Heart left ventricle (tissue), 13 donors: ENCODE results near the gene AP1G1.

Source experiments
- POLR2A ChIP-seq, 2 donors: fragments of 450-650 bp; IDR thresholded peaks; one replicate each; pipeline ENCODE4 v1.6.1; 2017; ENCODE audit warnings: antibody characterized with exemption in 2 of 2, mild to moderate bottlenecking in 2 of 2, moderate library complexity in 2 of 2
- TF ChIP-seq, protein P1 (sequence below), 12 donors: fragments of 200-600 bp; sonication (generic) in 4 of 12; IDR thresholded peaks; one replicate each; pipeline versions ENCODE4 v1.5.0 to v1.8.0; 2018 to 2022; ENCODE audit warnings: antibody characterized with exemption in 12 of 12, mild to moderate bottlenecking in 5 of 12
- donor health status: ischemic (EF 13 %, LVEDD 7.1; RV severe dilation, severe dysfunction).
- donor health status: DM: no; HTN: yes; CAD: no.
- donor health status: DM: no; HTN: no; CAD: no.
- donor health status: ischemic (EF 25% LVEDD 6.9; RV normal size, moderate dysfunction).
- donor health status: ischemic (EF 25% LVEDD 5.7; RV mildly dilated, moderate dysfunction).
- donor health status: ischemic (EF 35%, LVEDD 5.7; RV mildly dilated, moderate dysfunction).
- donor health status: nonischemic (EF 11% LVEDD 7.7; RV severe dilation, severe dysfunction).
- donor health status: DM: yes; HTN: yes; CAD: no.
- donor health status: PGD.
- donor health status: ischemic (EF 29% LVEDD 5.4; RV normal size, mild dysfunction).
- donor health status: nonischemic (EF 23%, LVEDD 6.1; RV moderate dilation, normal function).

- TF ChIP-seq, protein P1, sequence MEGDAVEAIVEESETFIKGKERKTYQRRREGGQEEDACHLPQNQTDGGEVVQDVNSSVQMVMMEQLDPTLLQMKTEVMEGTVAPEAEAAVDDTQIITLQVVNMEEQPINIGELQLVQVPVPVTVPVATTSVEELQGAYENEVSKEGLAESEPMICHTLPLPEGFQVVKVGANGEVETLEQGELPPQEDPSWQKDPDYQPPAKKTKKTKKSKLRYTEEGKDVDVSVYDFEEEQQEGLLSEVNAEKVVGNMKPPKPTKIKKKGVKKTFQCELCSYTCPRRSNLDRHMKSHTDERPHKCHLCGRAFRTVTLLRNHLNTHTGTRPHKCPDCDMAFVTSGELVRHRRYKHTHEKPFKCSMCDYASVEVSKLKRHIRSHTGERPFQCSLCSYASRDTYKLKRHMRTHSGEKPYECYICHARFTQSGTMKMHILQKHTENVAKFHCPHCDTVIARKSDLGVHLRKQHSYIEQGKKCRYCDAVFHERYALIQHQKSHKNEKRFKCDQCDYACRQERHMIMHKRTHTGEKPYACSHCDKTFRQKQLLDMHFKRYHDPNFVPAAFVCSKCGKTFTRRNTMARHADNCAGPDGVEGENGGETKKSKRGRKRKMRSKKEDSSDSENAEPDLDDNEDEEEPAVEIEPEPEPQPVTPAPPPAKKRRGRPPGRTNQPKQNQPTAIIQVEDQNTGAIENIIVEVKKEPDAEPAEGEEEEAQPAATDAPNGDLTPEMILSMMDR (IDR thresholded peaks at IDR 0.05), result no peak
- TF ChIP-seq POLR2A (IDR thresholded peaks at IDR 0.05), result no peak
These were observed 32.7 kb downstream of the AP1G1 start for GRCh38 chr16:71775949-71776348.
